Stimulated activated CD8-positive, alpha-beta memory T cell treated with anti-CD3 and anti-CD28 coated beads, Interleukin-2, amount 100 ng/mL, for 1 hour (primary cell): ENCODE measurements around the gene RAX.

Experiments used
- DNase-seq, 2 donors: peaks; one replicate each; pipeline ENCODE4 v3.0.0-alpha.2; 2020; ENCODE audit warnings: low read depth in 2 of 2

The RAX gene

GRCh38 chr18:59246796-59247195 is 26.5 kb downstream of the RAX start:
- no peak for DNase-seq

GRCh38 chr18:59242906-59243305 is 30.3 kb downstream of the RAX start:
- no peak for DNase-seq

GRCh38 chr18:59239642-59240041 is 33.6 kb downstream of the RAX start:
- DNase-seq = no peak

GRCh38 chr18:59238385-59238784 is 34.9 kb downstream of the RAX start:
- DNase-seq = no peak

- no peak for DNase-seq
Observed at GRCh38 chr18:59233017-59233410, 40.2 kb downstream of the RAX start.

- DNase-seq = no peak
Observed at GRCh38 chr18:59232309-59233016, 40.8 kb downstream of the RAX start.

GRCh38 chr18:59231877-59232276 is 41.4 kb downstream of the RAX start:
- no peak for DNase-seq

- DNase-seq = no peak
Observed at GRCh38 chr18:59231114-59231513, 42.1 kb downstream of the RAX start.

GRCh38 chr18:59229701-59230443 is 43.4 kb downstream of the RAX start:
- DNase-seq = no peak

GRCh38 chr18:59229191-59229590 is 44.1 kb downstream of the RAX start:
- DNase-seq = no peak

GRCh38 chr18:59228351-59228750 is 44.9 kb downstream of the RAX start:
- DNase-seq = no peak

- no peak for DNase-seq
Observed at GRCh38 chr18:59222341-59222740, 50.9 kb downstream of the RAX start.

- DNase-seq = no peak
Observed at GRCh38 chr18:59220784-59221765, 52.2 kb downstream of the RAX start.

- DNase-seq = no peak
Observed at GRCh38 chr18:59220164-59220783, 53.0 kb downstream of the RAX start.

GRCh38 chr18:59219672-59220163 is 53.5 kb downstream of the RAX start, which contains the start of gene GRP:
GRP (plus strand) TSS chr18:59220158; CDS start chr18:59220266, 108 bp downstream.
- DNase-seq = no peak

- DNase-seq = no peak
Observed at GRCh38 chr18:59218018-59218417, 55.2 kb downstream of the RAX start.
